ENCODE data around the gene PLCB3. TPM values are rescaled to one million over a fixed set of nuclear protein-coding genes. Genes with fewer than 3 reads are reported as not detected.

PLCB3 gene
- total RNA-seq, 1 donor: 61.6 TPM

DNA sequence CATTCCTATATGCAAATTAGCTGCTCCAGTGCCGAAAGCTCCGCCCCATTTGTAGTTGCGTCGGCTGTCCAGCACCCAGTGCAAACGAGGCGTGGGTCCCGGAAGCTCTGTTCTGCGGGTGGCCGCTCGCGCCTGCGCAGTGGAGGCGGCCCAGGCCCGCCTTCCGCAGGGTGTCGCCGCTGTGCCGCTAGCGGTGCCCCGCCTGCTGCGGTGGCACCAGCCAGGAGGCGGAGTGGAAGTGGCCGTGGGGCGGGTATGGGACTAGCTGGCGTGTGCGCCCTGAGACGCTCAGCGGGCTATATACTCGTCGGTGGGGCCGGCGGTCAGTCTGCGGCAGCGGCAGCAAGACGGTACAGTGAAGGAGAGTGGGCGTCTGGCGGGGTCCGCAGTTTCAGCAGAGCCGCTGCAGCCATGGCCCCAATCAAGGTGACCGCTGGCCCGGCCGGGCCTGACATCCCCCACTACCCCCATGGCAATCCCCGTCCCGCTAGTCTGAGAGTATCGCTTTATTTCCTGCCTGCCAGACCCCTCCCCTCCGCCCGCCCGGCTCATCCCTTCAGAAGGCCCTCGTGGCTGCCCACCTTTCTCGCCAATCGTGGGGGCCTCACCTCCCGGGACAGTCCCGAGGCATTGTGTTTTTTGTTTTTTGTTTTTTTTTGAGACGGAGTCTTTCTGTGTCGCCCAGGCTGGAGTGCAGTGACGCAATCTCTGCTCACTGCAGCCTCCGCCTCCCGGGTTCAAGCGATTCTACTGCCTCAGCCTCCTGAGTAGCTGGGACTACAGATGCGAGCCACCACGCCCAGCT, 66.8 kb downstream of the PLCB3 start, which contains the start of gene PRDX5:
TSS of gene PRDX5 (plus strand) at position 161 of the 805 bp plus-strand sequence. CDS start at position 256, 95 bp downstream.

Small RNA genes within 50 kb of the gene (small RNA-seq; reads per million reads assigned to genes)
- not detected for gene RF00019

Other genes starting within 250 kb of the PLCB3 start
- gene FLRT1, start 215.6 kb upstream of the PLCB3 start, total RNA-seq: not detected in 2 replicates
- gene MACROD1, start 85.4 kb upstream of the PLCB3 start, total RNA-seq: 12.4 and 18.5 TPM in 2 replicates
- gene STIP1, start 65.4 kb upstream of the PLCB3 start, total RNA-seq: 247 and 273 TPM in 2 replicates
- 124 and 138 TPM in 2 replicates for gene FERMT3, start 44.8 kb upstream of the PLCB3 start, total RNA-seq
- 18.2 and 22.8 TPM in 2 replicates for gene TRPT1, start 25.3 kb upstream of the PLCB3 start, total RNA-seq
- gene NUDT22, start 25.3 kb upstream of the PLCB3 start, total RNA-seq: 27.9 and 34.0 TPM in 2 replicates
- gene DNAJC4, start 21.0 kb upstream of the PLCB3 start, total RNA-seq: 8.1 and 8.9 TPM in 2 replicates
- gene VEGFB, start 16.9 kb upstream of the PLCB3 start, total RNA-seq: 11.0 and 14.8 TPM in 2 replicates
- gene FKBP2, start 10.4 kb upstream of the PLCB3 start, total RNA-seq: 23.8 and 34.0 TPM in 2 replicates
- 258 and 294 TPM in 2 replicates for gene PPP1R14B, start 4.6 kb upstream of the PLCB3 start, total RNA-seq
- gene BAD, start 33.1 kb downstream of the PLCB3 start, total RNA-seq: 49.2 and 51.7 TPM in 2 replicates
- gene GPR137, start 34.3 kb downstream of the PLCB3 start, total RNA-seq: 9.1 and 9.7 TPM in 2 replicates
- gene KCNK4, start 39.8 kb downstream of the PLCB3 start, total RNA-seq: 0.07 TPM in 1 of 2 replicates, not detected in the other
- 0.27 and 0.57 TPM in 2 replicates for gene CATSPERZ, start 48.8 kb downstream of the PLCB3 start, total RNA-seq
- gene ESRRA, start 54.0 kb downstream of the PLCB3 start, total RNA-seq: 26.4 and 27.5 TPM in 2 replicates
- gene TRMT112, start 66.0 kb downstream of the PLCB3 start, total RNA-seq: 172 and 196 TPM in 2 replicates
- 108 and 151 TPM in 2 replicates for gene PRDX5, start 66.6 kb downstream of the PLCB3 start, total RNA-seq
- 1.1 and 1.9 TPM in 2 replicates for gene CCDC88B, start 88.7 kb downstream of the PLCB3 start, total RNA-seq
- gene RPS6KA4, start 107.6 kb downstream of the PLCB3 start, total RNA-seq: 35.1 and 49.9 TPM in 2 replicates

All from thoracic aorta endothelial cell (primary cell).